ENCODE measurements around the gene KCNA10.

- TF ChIP-seq CTCF (conservative IDR thresholded peaks at IDR 0.05; ENCODE audit: low read depth in 2 of 2) (no peak), REST (IDR thresholded peaks at IDR 0.05; ENCODE audit: unreplicated experiment) (no peak), STAT1 (IDR thresholded peaks at IDR 0.05; ENCODE audit: unreplicated experiment) (no peak), EZH2 (IDR thresholded peaks at IDR 0.05; ENCODE audit: low read depth, unreplicated experiment) (no peak), POLR2AphosphoS5 (IDR thresholded peaks at IDR 0.05; ENCODE audit: low read depth) (no peak), EZH2phosphoT487 (IDR thresholded peaks at IDR 0.05; ENCODE audit: unreplicated experiment) (no peak), CREB1 (CRISPR knock-in tag; IDR thresholded peaks at IDR 0.05; ENCODE audit: low read depth) (no peak), JUNB (IDR thresholded peaks at IDR 0.05; ENCODE audit: unreplicated experiment) (no peak), ETS1 (IDR thresholded peaks at IDR 0.05) (no peak), ZNF114 (CRISPR knock-in tag; IDR thresholded peaks at IDR 0.05) (no peak)
These were observed 36.2 kb downstream of the KCNA10 start for GRCh38 chr1:110482662-110483307.
